Measurements from ENCODE around the gene LY86.

Gene LY86

DNA sequence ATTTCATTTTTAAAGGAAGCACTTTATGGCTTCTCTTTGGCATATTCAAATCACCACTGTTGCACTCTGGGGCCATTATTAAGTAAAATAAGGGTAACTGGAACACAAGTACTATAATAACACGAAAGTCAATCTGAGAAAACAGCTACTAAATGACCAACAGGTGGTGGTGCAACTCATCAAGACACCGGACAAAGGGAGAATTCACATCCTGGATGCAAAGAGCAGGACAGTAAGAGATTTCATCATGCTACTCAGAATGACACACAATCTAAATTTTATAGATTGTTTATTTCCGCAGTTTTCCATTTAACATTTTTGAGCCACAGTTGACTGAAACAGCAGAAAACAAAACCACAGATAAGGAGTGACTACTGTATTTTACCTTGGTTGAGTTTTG, 27.6 kb upstream of the LY86 start:
- Histone ChIP-seq H3K79me2 (ENCODE audit: control insufficient read depth, low read length) (no peaks in the 10 kb centered on the region), H3K9me2 (replicated peaks; ENCODE audit: control insufficient read depth, low read length) (no peaks in the 10 kb centered on the region), H3K4me1 (ENCODE audit: control insufficient read depth, low read length) (no peaks in the 10 kb centered on the region), H3K27ac (ENCODE audit: low read depth, low read length) (no peak overlapping the region), H3K4me3 (ENCODE audit: low read length) (no peak overlapping the region), H3K9me3 (ENCODE audit: control insufficient read depth, insufficient read depth, low read length) (no peaks in the 10 kb centered on the region), H3K4me2 (ENCODE audit: low read length) (no peak overlapping the region), H3K27me3 (ENCODE audit: control insufficient read depth, low read length) (no peaks in the 10 kb centered on the region), H3K36me3 (ENCODE audit: control insufficient read depth, low read length) (peaks cover 2% of the 10 kb centered on the region), H4K20me1 (ENCODE audit: control insufficient read depth, insufficient read depth, low read depth, low read length) (no peaks in the 10 kb centered on the region), H3F3A (ENCODE audit: control insufficient read depth, insufficient read depth) (peaks cover 7% of the 10 kb centered on the region; the same call in 1 of the 2 replicates)
- TF ChIP-seq CTCF (IDR thresholded peaks at IDR 0.05; ENCODE audit: low read depth, low read length, poor library complexity, severe bottlenecking) (no peak), EZH2phosphoT487 (IDR thresholded peaks at IDR 0.05; ENCODE audit: borderline replicate concordance, low read length) (no peak)

DNA sequence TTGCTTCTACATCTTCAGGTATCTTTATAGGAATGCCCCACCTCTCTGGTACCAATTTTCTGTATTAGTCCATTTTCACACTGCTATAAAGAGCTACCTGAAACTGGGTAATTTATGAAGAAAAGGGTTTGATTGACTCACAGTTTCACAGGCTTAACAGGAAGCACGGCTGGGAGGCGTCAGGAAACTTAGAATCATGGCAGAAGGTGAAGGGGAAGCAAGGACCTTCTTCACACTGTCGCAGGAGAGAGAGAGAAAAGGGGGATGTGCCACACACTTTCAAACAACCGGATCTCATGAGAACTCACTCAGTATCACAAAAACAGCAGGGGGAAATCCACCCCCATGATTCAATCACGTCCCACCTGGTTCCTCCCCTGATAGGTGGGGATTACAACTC, 24.4 kb upstream of the LY86 start:
- peaks cover 16% of the 10 kb centered on the region for H3K36me3 ChIP-seq (ENCODE audit: control insufficient read depth, low read length)
- no peak overlapping the region for H3K4me2 ChIP-seq (ENCODE audit: low read length)
- H3K79me2 ChIP-seq (ENCODE audit: control insufficient read depth, low read length): no peaks in the 10 kb centered on the region
- peaks cover 3% of the 10 kb centered on the region; the same call in 1 of the 2 replicates for H3F3A ChIP-seq (ENCODE audit: control insufficient read depth, insufficient read depth)
- no peaks in the 10 kb centered on the region for H4K20me1 ChIP-seq (ENCODE audit: control insufficient read depth, insufficient read depth, low read depth, low read length)
- TF ChIP-seq CTCF (IDR thresholded peaks at IDR 0.05; ENCODE audit: low read depth, low read length, poor library complexity, severe bottlenecking) (no peak), EZH2phosphoT487 (IDR thresholded peaks at IDR 0.05; ENCODE audit: borderline replicate concordance, low read length) (no peak)
- no peaks in the 10 kb centered on the region for H3K9me3 ChIP-seq (ENCODE audit: control insufficient read depth, insufficient read depth, low read length)
- no peaks in the 10 kb centered on the region for H3K27me3 ChIP-seq (ENCODE audit: control insufficient read depth, low read length)
- H3K9me2 ChIP-seq (replicated peaks; ENCODE audit: control insufficient read depth, low read length): no peaks in the 10 kb centered on the region
- no peak overlapping the region for H3K27ac ChIP-seq (ENCODE audit: low read depth, low read length)
- no peak overlapping the region for H3K4me3 ChIP-seq (ENCODE audit: low read length)
- H3K4me1 ChIP-seq (ENCODE audit: control insufficient read depth, low read length): no peaks in the 10 kb centered on the region

GRCh38 chr6:6565069-6565468, 23.5 kb upstream of the LY86 start:
- Histone ChIP-seq H3K79me2 (ENCODE audit: control insufficient read depth, low read length) (no peaks in the 10 kb centered on the region), H3K9me3 (ENCODE audit: control insufficient read depth, insufficient read depth, low read length) (no peaks in the 10 kb centered on the region), H3K4me3 (ENCODE audit: low read length) (no peak overlapping the region), H3K27ac (ENCODE audit: low read depth, low read length) (no peak overlapping the region), H3K4me1 (ENCODE audit: control insufficient read depth, low read length) (no peaks in the 10 kb centered on the region), H4K20me1 (ENCODE audit: control insufficient read depth, insufficient read depth, low read depth, low read length) (no peaks in the 10 kb centered on the region), H3K36me3 (ENCODE audit: control insufficient read depth, low read length) (peaks cover 16% of the 10 kb centered on the region), H3K27me3 (ENCODE audit: control insufficient read depth, low read length) (no peaks in the 10 kb centered on the region), H3F3A (ENCODE audit: control insufficient read depth, insufficient read depth) (no peaks in the 10 kb centered on the region), H3K9me2 (replicated peaks; ENCODE audit: control insufficient read depth, low read length) (no peaks in the 10 kb centered on the region), H3K4me2 (ENCODE audit: low read length) (no peak overlapping the region)
- TF ChIP-seq EZH2phosphoT487 (IDR thresholded peaks at IDR 0.05; ENCODE audit: borderline replicate concordance, low read length) (no peak), CTCF (IDR thresholded peaks at IDR 0.05; ENCODE audit: low read depth, low read length, poor library complexity, severe bottlenecking) (no peak)

DNA sequence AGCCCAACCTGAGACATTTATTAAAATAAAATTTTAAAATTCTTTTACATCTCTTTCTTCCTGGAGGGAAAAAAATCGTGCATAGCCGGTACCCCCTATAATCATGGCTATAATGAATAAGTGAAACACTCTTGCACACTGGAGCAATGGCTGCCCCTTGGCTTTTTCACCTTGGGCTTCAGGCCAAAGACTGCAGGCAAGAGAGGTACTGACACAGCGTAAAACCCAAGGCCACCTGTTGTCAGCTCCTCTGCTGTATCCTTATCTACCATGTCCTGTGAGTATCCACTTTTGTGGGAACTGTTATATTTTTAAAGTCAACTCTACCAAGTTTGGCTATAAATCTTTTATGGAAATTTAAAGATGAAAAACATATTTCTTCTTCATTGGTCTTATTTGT, 23.0 kb upstream of the LY86 start:
- Histone ChIP-seq H3F3A (ENCODE audit: control insufficient read depth, insufficient read depth) (no peaks in the 10 kb centered on the region), H3K4me2 (ENCODE audit: low read length) (no peak overlapping the region), H3K4me1 (ENCODE audit: control insufficient read depth, low read length) (no peaks in the 10 kb centered on the region), H3K9me2 (replicated peaks; ENCODE audit: control insufficient read depth, low read length) (no peaks in the 10 kb centered on the region), H3K36me3 (ENCODE audit: control insufficient read depth, low read length) (peaks cover 16% of the 10 kb centered on the region), H3K79me2 (ENCODE audit: control insufficient read depth, low read length) (no peaks in the 10 kb centered on the region), H3K27me3 (ENCODE audit: control insufficient read depth, low read length) (no peaks in the 10 kb centered on the region), H3K4me3 (ENCODE audit: low read length) (no peak overlapping the region), H4K20me1 (ENCODE audit: control insufficient read depth, insufficient read depth, low read depth, low read length) (no peaks in the 10 kb centered on the region), H3K27ac (ENCODE audit: low read depth, low read length) (no peak overlapping the region), H3K9me3 (ENCODE audit: control insufficient read depth, insufficient read depth, low read length) (no peaks in the 10 kb centered on the region)
- no peak for TF ChIP-seq EZH2phosphoT487 (IDR thresholded peaks at IDR 0.05; ENCODE audit: borderline replicate concordance, low read length)
- no peak for TF ChIP-seq CTCF (IDR thresholded peaks at IDR 0.05; ENCODE audit: low read depth, low read length, poor library complexity, severe bottlenecking)

Measured in DOHH2 (cell line).